ENCODE results near the gene ZNF507. TPM values are rescaled to one million over a fixed set of nuclear protein-coding genes. Genes with fewer than 3 reads are reported as not detected.

The ZNF507 gene
- total RNA-seq, 8 experiments from 2014 or later, result 7.9 to 31.6 (median 13.0) TPM

GRCh38 chr19:32343550-32344262 is 1.7 kb upstream of the ZNF507 start:
- in situ Hi-C loops (cut with MboI; ENCODE audit: low pct_unique_long_range_greater_than_20kb in 2 of 9, low sequenced_read_pairs in 9 of 9, unreplicated experiment in 9 of 9), result loop anchor here in 2 of 9 experiments (25.0 kb wide), 2 partner anchors 219 to 1656 kb away; no protein-coding TSS in a partner anchor
- no peak for ATAC-seq (replicated peaks in 6 of 8)
- H3K4me1 ChIP-seq (replicated peaks in 1 of 2), result peaks cover 7 to 17% of the 10 kb centered on the region in 2 donors
- WGBS, 10 experiments, result 40 to 100% (median 84%) methylated on average over 4 to 9 of the region's 11 CpGs
- no peak overlapping the region for H3K4me3 ChIP-seq
- H3K27ac ChIP-seq, result no peak overlapping the region

DNA sequence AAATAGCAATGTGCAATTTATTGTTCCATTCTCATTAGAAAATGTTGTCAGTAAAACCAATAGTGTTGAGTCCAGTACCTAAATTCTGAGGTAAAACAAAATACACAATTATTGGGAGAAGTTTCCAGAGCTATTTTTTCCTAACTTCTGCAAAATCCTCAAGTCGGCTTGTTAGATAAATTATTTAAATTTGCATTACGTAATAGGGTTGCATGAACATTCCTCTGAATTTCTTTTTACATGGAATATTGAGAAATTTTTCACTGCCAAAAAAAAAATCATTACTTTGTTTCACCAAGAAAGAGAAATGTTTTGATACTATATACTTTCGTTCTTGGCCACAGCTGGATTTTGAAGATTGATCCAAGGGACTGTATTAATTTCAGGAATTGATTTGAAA is 1.5 kb downstream of the ZNF507 start:
- in situ Hi-C loops (cut with MboI; ENCODE audit: low pct_unique_long_range_greater_than_20kb in 2 of 9, low sequenced_read_pairs in 9 of 9, unreplicated experiment in 9 of 9), result loop anchor here in 2 of 9 experiments (25.0 kb wide), 2 partner anchors 215 to 1660 kb away; no protein-coding TSS in a partner anchor
- Histone ChIP-seq H3K27ac (no peak overlapping the region), H3K4me3 (peak overlapping the region; percentile 67 to 93 (median 72)), H3K4me1 (replicated peaks in 1 of 2) (peaks cover 7 to 26% of the 10 kb centered on the region in 2 donors)
- 21 to 85% (median 58%) methylated on average over 2 to 3 of the region's 3 CpGs for WGBS, 10 experiments
- ATAC-seq (replicated peaks in 6 of 8), result no peak

DNA sequence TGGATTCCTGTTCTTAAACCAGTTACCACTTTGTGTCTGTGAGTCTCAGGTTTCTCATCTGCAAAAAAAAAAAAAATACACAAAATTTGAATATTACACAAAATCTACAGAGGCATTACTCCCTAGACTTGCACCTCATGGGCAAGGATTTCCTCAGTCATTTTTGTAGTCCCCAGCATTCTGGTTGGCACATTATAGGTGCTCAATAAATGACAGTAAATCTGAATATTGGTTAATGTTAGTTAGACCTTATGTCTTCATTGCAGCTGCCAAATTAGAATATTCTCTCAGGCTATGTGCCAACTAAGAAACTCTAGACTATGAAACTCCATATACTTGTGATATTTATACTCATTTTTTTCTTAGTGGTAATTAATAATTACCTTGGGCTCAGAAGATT is 2.2 kb downstream of the ZNF507 start:
- ATAC-seq (replicated peaks in 6 of 8), result no peak
- no peak overlapping the region for H3K4me3 ChIP-seq
- H3K4me1 ChIP-seq (replicated peaks in 1 of 2), result peaks cover 7 to 26% of the 10 kb centered on the region in 2 donors
- H3K27ac ChIP-seq, result no peak overlapping the region
- in situ Hi-C loops (cut with MboI; ENCODE audit: low pct_unique_long_range_greater_than_20kb in 2 of 9, low sequenced_read_pairs in 9 of 9, unreplicated experiment in 9 of 9), result loop anchor here in 2 of 9 experiments (25.0 kb wide), 2 partner anchors 215 to 1660 kb away; no protein-coding TSS in a partner anchor

DNA sequence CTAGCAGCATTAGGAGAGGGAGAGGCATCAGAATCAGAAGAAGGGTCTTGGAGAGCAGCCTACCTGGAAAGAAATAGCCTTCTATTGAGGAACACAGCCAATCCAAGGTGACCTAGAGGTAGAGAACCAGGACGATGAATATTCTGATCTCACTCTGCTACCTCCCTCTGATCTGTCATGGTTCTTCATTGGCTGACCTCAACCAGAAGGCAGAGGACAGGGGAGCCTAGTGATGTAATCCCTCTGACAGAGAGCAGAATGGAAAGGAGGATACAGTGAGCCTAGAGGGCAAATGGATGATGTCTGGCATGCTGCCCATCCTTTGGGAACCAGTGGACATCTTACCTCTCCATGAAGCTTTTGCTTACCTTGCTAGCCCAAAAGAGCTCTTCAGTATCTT is 3.6 kb downstream of the ZNF507 start:
- WGBS, 10 experiments, result 40 to 100% (median 83%) methylated on average over 1 of the region's 1 CpG; no CpG with 5 or more reads in 5 of the 10 experiments
- ATAC-seq (replicated peaks in 6 of 8), result peak in 5 of 8 experiments; percentile 23 to 69 (median 49)
- no peak overlapping the region for H3K4me3 ChIP-seq
- peak overlapping the region in 1 of 2 donors; percentile 49 for H3K27ac ChIP-seq
- H3K4me1 ChIP-seq (replicated peaks in 1 of 2), result peaks cover 7 to 26% of the 10 kb centered on the region in 2 donors
- in situ Hi-C loops (cut with MboI; ENCODE audit: low pct_unique_long_range_greater_than_20kb in 2 of 9, low sequenced_read_pairs in 9 of 9, unreplicated experiment in 9 of 9), result loop anchor here in 2 of 9 experiments (25.0 kb wide), 2 partner anchors 213 to 1662 kb away; no protein-coding TSS in a partner anchor

DNA sequence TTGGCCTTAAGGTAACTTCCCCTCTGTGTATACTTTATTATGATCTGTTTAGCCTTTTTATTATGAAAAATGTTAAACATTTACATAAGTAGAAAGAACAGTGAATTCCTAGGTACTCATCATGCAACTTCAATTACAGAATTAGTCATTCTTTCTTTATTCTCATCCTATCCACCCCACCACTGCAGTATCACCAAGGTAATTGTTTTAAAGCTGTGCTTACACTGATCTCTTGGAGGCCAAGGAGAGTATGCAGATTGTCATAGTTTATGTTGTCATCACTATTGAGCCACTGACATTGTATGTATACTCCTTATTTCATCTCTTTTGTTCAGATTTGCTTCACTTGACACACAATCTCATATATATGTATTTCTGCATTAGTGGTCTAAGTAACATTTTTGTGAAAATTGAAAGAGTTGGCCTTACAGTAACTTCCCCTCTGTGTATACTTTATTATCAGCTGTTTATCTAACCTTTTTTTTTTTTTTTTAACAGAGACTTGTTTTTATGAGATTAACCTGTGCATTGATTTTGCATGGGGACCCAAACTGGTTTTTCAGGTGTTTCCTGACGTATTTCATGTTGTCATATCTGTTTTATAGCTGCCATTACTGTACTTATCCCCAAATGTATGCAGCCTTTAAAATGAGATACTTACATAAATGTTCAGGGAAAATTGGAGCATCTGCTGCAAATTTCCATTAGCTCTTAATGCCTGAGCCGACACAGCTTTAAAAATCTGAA is 4.5 kb downstream of the ZNF507 start:
- no peak for ATAC-seq (replicated peaks in 6 of 8)
- in situ Hi-C loops (cut with MboI; ENCODE audit: low pct_unique_long_range_greater_than_20kb in 2 of 9, low sequenced_read_pairs in 9 of 9, unreplicated experiment in 9 of 9), result loop anchor here in 2 of 9 experiments (25.0 kb wide), 2 partner anchors 212 to 1663 kb away; no protein-coding TSS in a partner anchor
- Histone ChIP-seq H3K27ac (no peak overlapping the region), H3K4me3 (no peak overlapping the region), H3K4me1 (replicated peaks in 1 of 2) (peaks cover 7 to 26% of the 10 kb centered on the region in 2 donors)
- 86 to 100% (median 97%) methylated on average over 1 to 2 of the region's 2 CpGs for WGBS, 10 experiments

DNA sequence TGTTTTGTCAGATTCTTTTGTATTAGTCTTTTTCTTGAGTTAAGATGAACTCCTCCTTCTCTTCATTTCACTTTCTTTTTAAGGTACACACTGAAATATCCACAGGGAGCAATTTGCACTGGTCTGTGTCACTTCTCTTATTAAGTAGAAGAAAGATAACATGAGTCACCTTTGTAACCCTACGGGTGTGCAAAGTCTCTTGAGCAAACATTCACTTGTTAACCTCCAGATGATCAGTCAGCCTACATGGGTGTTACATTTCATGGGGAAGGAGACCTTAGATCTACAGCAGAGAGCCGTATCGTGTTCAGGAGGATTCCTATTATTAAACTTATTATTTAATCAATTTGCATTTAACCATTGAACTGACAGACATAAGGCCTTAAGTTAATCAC is 5.1 kb downstream of the ZNF507 start:
- in situ Hi-C loops (cut with MboI; ENCODE audit: low pct_unique_long_range_greater_than_20kb in 2 of 9, low sequenced_read_pairs in 9 of 9, unreplicated experiment in 9 of 9), result no loop called here
- WGBS, 10 experiments, result 75 to 100% (median 82%) methylated on average over 1 to 3 of the region's 3 CpGs; no CpG with 5 or more reads in 2 of the 10 experiments
- no peak for ATAC-seq (replicated peaks in 6 of 8)
- Histone ChIP-seq H3K27ac (no peak overlapping the region), H3K4me3 (no peak overlapping the region), H3K4me1 (replicated peaks in 1 of 2) (peaks cover 7 to 26% of the 10 kb centered on the region in 2 donors)

DNA sequence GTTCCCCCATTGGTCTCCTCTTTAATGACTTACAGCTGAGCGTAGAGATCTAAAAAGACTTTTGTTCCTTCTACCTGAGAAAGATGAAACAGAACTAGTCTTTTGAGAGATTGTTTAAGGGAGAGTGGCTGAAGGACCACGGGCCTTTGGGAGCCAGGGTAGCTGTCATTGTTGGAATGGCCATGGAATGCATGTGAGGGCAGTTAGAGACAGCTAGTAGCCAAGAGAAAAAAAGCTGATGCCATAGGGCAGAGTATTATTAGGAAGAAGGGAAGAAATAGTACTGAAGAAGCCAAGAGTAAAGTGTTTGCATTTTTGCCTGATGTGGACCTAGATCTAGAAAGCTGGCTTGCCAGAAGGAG is 5.6 kb downstream of the ZNF507 start:
- 33 to 100% (median 93%) methylated on average over 1 to 2 of the region's 2 CpGs; no CpG with 5 or more reads in 1 of the 10 experiments for WGBS, 10 experiments
- Histone ChIP-seq H3K4me3 (no peak overlapping the region), H3K4me1 (replicated peaks in 1 of 2) (peaks cover 7 to 26% of the 10 kb centered on the region in 2 donors), H3K27ac (no peak overlapping the region)
- in situ Hi-C loops (cut with MboI; ENCODE audit: low pct_unique_long_range_greater_than_20kb in 2 of 9, low sequenced_read_pairs in 9 of 9, unreplicated experiment in 9 of 9), result no loop called here
- ATAC-seq (replicated peaks in 6 of 8), result no peak

GRCh38 chr19:32352241-32352630 is 6.8 kb downstream of the ZNF507 start:
- Histone ChIP-seq H3K4me1 (replicated peaks in 1 of 2) (peaks cover 0 to 19% of the 10 kb centered on the region in 2 donors), H3K4me3 (no peak overlapping the region), H3K27ac (no peak overlapping the region)
- 80 to 100% (median 100%) methylated on average over 1 of the region's 1 CpG; no CpG with 5 or more reads in 1 of the 10 experiments for WGBS, 10 experiments
- no peak for ATAC-seq (replicated peaks in 6 of 8)
- in situ Hi-C loops (cut with MboI; ENCODE audit: low pct_unique_long_range_greater_than_20kb in 2 of 9, low sequenced_read_pairs in 9 of 9, unreplicated experiment in 9 of 9), result no loop called here

DNA sequence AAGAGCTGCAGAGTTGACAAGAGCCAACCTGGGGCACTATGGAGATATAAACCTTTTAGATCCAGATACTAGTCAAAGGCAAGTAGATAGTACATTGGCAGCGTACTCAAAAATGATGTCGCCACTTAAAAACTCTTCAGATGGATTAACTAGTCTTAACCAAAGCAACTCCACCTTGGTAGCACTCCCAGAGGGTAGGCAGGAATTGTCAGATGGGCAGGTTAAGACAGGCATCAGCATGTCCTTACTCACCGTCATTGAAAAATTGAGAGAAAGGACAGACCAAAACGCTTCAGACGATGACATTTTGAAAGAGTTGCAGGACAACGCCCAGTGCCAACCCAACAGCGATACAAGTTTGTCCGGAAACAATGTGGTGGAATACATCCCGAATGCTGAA is 8.9 kb downstream of the ZNF507 start:
- in situ Hi-C loops (cut with MboI; ENCODE audit: low pct_unique_long_range_greater_than_20kb in 2 of 9, low sequenced_read_pairs in 9 of 9, unreplicated experiment in 9 of 9), result no loop called here
- 76 to 100% (median 97%) methylated on average over 1 to 8 of the region's 9 CpGs; no CpG with 5 or more reads in 1 of the 10 experiments for WGBS, 10 experiments
- Histone ChIP-seq H3K4me3 (no peak overlapping the region), H3K27ac (no peak overlapping the region), H3K4me1 (replicated peaks in 1 of 2) (peaks cover 0 to 5% of the 10 kb centered on the region in 2 donors)
- no peak for ATAC-seq (replicated peaks in 6 of 8)

GRCh38 chr19:32355309-32355708 is 9.9 kb downstream of the ZNF507 start:
- no peak overlapping the region for H3K4me3 ChIP-seq
- in situ Hi-C loops (cut with MboI; ENCODE audit: low pct_unique_long_range_greater_than_20kb in 2 of 9, low sequenced_read_pairs in 9 of 9, unreplicated experiment in 9 of 9), result no loop called here
- H3K4me1 ChIP-seq (replicated peaks in 1 of 2), result no peaks in the 10 kb centered on the region
- H3K27ac ChIP-seq, result no peak overlapping the region
- no peak for ATAC-seq (replicated peaks in 6 of 8)
- WGBS, 10 experiments, result 80 to 100% (median 100%) methylated on average over 1 to 3 of the region's 3 CpGs

GRCh38 chr19:32357720-32358119 is 12.3 kb downstream of the ZNF507 start:
- no peak for ATAC-seq (replicated peaks in 6 of 8)
- in situ Hi-C loops (cut with MboI; ENCODE audit: low pct_unique_long_range_greater_than_20kb in 2 of 9, low sequenced_read_pairs in 9 of 9, unreplicated experiment in 9 of 9), result no loop called here
- H3K4me1 ChIP-seq (replicated peaks in 1 of 2), result no peaks in the 10 kb centered on the region
- WGBS, 10 experiments, result 5 to 67% (median 20%) methylated on average over 1 to 2 of the region's 2 CpGs; no CpG with 5 or more reads in 2 of the 10 experiments
- no peak overlapping the region for H3K4me3 ChIP-seq
- H3K27ac ChIP-seq, result no peak overlapping the region

DNA sequence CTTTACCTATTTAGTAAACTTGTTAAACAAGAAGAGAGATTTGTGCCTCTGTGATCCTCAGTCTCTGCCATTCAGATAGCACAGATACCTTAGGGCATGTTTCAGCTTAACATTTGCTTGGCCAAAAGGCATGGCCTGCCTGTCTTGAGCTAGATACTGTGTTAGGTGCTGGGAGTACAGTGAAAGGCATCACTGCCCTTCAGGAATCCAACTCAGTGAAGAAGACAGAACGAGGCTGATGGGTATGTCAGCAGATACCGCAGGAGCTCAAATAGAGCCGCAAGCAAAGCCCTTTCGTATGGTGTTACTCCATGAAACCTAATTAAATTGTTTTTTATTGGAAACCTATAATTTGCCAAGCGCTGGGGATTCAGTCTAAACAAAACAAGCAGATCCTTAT is 12.9 kb downstream of the ZNF507 start:
- ATAC-seq (replicated peaks in 6 of 8), result no peak
- in situ Hi-C loops (cut with MboI; ENCODE audit: low pct_unique_long_range_greater_than_20kb in 2 of 9, low sequenced_read_pairs in 9 of 9, unreplicated experiment in 9 of 9), result no loop called here
- H3K4me1 ChIP-seq (replicated peaks in 1 of 2), result no peaks in the 10 kb centered on the region
- WGBS, 10 experiments, result 94 to 100% (median 98%) methylated on average over 2 to 5 of the region's 5 CpGs; no CpG with 5 or more reads in 1 of the 10 experiments
- H3K4me3 ChIP-seq, result no peak overlapping the region
- no peak overlapping the region for H3K27ac ChIP-seq

DNA sequence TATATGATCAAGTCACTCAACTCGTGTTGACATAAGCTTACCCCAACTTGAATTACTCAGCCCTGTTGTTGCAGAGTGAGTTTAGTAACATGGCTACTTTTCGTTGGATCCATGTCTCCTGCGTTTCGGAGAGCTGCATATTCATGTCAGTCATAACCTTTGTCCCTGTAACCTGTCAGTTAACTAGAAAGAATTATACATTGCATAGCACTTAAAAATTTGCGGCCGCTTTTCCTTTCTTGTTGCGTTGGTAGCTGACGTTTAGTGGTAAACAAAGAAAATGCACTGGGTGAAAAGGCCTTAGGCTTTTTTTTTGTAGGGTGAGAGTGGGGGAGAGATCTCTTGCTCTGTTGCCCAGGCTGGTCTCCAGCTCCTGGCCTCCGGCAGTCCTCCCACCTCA is 14.2 kb downstream of the ZNF507 start:
- ATAC-seq (replicated peaks in 6 of 8), result no peak
- Histone ChIP-seq H3K4me3 (no peak overlapping the region), H3K27ac (no peak overlapping the region), H3K4me1 (replicated peaks in 1 of 2) (no peaks in the 10 kb centered on the region)
- 77 to 100% (median 94%) methylated on average over 1 to 8 of the region's 9 CpGs for WGBS, 10 experiments
- in situ Hi-C loops (cut with MboI; ENCODE audit: low pct_unique_long_range_greater_than_20kb in 2 of 9, low sequenced_read_pairs in 9 of 9, unreplicated experiment in 9 of 9), result no loop called here

Data from motor neuron (in vitro differentiated cells).